HG03135 (cell line): ENCODE results near the gene LZTR1.

Source experiments
- ATAC-seq: cut with Tn5 transposase; IDR thresholded peaks from one replicate; pipeline ENCODE4 v1.9.1; 2021; ENCODE audit warnings: mild to moderate bottlenecking, moderate library complexity; ENCODE audit not compliant: unreplicated experiment

Gene LZTR1

DNA sequence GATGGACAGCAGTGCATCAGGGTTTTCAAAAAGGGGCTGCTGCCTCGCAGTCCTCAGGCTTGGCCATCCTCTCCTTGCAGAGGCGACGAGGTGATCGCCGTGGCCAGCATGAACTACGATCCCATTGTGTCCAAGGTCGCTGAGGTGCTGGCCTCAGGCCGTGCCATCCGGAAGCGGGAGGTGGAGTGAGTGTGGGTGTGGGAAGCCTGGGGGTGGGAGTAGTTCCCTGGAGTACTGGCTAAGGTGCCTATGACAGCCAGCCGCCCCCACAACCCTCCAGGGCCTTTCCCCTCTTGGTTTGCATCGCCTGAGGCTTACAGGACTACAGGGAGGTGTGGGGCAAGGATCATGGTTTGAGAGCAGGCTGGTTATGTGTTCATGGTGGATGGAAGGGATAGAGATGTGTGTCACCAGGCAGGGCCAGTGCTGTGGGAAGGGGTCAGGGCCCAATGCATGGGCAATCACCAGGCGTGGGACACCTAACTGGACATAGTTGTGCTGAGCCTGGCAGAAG is 2.1 kb upstream of the LZTR1 start:
- no peak for ATAC-seq

DNA sequence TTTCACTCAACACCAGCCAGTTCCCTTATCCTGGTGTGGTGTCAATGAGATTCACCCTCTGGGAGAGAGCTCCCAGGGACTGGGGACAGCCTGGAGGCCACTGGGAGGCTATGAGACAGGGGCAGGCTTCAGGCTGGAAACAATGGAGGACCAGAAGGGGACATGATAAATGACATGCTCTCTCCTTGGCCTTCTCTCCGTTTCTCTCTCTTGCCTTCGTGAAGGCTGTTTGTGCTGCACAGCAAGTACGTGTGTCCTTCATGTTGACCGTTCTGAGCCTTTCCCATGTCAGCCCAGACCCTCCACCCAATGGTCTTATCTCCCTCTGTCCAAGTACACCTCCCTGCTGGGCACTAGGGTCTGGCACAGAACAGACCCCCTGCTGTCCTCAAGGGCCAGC is 1.6 kb upstream of the LZTR1 start:
- no peak for ATAC-seq

DNA sequence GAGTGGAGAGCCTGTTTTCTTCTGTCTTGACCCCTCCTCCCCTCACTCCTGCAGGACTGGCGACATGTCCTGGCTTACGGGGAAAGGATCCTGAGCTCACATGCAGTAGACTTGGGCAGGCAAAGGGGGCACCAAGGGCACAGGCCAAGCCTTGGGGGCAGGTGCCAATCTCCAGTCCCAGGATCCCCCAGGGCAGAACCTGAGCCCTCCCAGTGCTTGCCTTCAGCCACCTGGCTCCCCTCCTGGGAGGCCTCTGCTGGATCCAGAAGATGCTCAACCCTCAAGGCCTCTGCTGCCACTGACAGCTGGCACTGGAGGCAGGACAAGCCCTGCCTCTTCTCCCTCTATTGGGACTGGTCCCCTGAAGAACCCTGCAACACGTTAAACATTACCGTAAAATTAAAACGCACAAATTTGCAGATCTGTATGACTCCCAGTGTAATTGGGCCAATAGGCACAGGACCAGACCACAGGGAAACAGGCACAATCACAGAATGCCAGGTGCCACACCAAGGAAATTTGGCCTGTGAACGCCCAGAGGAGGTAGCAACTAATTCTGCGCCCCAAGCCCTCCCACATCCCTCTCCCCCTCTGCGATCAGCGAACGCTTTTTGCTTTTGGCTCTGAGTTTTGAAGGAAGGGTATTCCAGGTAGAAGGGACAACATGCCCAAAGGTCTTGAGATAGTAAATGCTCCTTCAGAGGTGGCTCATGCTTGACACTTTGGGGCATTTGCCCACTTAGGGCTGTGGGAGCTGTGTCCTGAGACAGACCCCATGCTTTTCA is 967 bp upstream of the LZTR1 start:
- no peak for ATAC-seq

- peak; percentile 12 for ATAC-seq
Measured at GRCh38 chr22:20982563-20982882, 426 bp downstream of the LZTR1 start.

GRCh38 chr22:20983081-20983771 is 1.1 kb downstream of the LZTR1 start:
- ATAC-seq, result no peak

GRCh38 chr22:20985720-20986119 is 3.6 kb downstream of the LZTR1 start:
- no peak for ATAC-seq

GRCh38 chr22:20986365-20986764 is 4.3 kb downstream of the LZTR1 start:
- no peak for ATAC-seq

GRCh38 chr22:20987375-20987774 is 5.3 kb downstream of the LZTR1 start:
- ATAC-seq, result no peak

DNA sequence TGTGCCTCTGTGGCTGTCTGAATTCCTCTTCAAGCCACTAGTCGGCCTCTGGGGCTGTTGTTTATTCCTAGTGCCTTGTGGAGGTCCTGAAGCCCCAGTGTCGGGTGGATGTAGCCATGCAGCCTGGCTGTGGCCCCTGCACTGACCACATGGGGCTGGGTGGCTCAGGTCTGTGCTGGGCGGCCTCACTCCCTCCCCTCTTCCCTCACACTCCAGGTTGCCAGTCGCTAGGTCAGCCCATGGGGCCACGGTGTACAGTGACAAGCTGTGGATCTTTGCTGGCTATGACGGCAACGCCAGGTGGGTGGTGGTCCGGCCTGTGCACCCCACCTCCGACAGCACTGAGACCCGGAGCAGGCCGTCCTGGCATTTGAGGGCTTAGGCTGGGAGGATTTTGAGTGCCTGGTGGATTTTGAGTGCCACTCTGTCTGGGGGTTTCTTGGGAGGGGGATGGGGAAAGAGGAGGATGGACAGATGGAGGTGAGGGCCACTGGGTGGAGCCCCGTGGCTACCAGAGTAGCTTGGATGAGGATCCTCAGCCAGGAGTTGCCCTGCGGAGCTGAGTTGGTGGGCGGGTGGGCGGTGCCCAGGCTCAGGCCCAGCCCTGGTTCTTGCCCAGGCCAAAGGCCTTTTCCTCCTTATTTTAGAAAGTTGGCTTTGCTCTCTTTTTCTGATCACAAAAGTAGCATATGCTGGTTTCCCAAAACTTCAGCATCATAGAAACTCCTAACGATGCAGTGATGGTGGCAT is 6.7 kb downstream of the LZTR1 start:
- ATAC-seq, result no peak

DNA sequence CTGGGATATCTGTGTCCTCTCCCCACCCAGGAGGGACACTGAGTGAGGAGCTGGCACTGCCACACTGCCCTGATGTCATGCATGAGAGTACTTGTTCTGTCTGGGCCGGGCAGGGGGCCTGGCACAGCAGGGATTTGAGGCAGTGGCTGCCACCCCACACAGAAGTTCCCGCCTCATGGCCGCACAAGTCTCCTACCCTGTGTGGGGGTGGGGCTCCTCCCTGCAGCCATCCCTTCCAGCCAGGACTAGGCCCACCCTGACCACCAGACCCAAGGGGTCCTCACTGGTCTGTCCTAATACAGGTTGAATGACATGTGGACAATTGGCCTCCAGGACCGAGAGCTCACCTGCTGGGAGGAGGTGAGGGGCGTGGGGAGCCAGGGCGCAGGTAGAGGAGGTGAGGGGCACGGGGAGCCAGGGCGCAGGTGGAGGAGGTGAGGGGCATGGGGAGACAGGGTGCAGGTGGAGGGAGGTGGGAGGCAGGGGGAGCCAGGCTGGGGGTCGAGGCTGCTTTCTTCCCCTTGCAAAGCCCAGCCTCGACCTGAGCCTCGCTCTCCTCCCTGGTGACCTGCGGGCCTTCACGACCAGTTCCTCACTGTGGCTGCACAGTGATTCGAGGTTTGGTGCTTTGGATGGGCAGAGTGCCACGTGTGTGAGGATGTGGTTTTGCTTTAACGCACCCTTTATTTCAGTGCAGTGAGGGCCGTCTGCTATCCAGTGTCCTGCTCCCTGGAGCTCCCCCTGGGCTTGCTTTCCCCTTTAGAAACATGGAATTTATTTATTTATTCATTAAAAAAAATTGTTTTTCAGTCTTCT is 7.4 kb downstream of the LZTR1 start:
- no peak for ATAC-seq

GRCh38 chr22:20990184-20991180 is 8.4 kb downstream of the LZTR1 start:
- no peak for ATAC-seq

DNA sequence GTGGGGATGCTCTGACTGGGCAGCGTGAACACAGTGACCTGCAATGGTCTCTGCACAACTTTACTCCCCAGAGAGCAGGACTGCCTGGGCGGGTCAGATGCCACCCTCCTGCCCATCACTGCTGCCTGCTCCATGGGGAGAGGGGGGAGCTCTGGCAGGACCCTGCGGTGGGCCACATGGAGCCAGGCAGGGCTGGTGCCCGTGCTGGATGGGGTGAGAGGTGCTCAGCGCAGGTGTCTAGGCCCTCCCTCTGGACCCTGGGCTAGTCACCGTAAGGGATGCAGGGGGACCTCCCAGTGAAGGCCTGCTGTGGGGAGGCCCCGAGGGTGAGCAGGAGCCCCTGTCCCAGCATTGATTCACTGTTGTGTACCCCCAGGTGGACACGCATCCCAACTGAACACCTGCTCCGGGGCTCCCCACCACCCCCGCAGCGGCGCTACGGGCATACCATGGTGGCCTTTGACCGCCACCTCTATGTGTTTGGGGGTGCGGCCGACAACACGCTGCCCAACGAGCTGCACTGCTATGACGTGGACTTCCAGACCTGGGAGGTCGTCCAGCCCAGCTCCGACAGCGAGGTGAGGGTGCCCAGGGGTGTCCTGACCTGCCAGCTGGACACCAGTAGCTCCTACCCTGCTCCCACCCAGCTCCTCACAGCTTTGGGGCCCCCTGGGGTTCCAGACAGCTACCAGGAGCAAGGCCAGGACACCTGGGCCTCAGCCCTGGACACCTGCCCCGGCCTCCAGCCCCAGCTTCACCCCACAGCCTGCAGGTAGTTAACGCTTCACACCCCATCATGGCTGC is 9.4 kb downstream of the LZTR1 start:
- ATAC-seq, result no peak

DNA sequence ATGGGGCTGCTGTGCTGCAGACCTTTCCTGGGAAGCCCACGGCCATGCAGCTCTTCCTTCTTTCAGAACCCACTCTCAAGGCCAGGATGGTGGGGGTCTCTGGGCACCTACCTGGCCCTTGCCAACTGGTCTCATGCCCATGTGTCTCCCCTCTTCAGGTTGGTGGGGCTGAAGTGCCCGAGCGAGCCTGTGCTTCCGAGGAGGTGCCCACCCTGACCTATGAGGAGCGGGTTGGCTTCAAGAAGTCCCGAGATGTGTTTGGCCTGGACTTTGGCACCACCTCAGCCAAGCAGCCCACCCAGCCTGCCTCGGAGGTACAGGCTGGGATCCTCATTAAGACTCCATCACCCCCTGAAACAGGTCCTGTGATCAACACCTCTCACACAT is 10.0 kb downstream of the LZTR1 start:
- ATAC-seq, result no peak

DNA sequence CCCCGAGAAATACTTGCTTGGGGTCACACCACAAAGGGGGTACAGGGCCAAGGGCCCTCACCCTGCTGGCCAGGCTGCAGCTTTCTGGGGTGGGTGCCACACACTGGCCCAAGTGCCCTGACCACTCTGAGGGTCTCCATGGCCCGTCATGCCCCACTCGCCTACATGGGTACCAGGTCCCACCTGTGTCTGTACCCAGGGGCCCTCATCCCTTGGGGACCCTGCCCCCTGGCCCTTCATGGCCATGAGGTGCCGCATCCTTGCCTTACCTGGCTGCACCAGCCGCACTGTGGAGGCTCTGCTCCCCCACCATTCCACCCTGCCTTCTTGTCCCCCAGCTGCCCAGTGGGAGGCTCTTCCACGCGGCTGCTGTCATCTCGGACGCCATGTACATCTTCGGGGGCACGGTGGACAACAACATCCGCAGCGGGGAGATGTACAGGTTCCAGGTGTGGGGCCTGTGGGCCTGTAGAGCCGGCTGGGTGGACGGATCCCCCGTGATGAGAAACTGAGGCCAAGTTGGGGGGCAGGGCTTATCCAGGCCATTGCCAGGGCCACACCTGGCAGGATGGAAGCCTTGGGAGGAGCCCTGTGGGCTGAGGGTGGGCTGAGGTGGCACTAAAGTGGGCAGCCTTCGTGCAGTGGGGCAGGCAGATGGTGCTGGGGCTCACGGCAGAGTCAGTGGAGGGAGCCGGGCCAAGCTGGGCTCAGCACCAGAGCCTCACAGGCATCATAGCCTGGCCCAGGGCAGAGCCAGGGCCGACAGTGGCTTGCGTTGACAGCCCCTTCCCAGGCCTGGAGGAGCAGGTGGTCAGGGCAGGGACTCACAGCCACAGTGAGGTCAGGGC is 10.6 kb downstream of the LZTR1 start:
- ATAC-seq, result no peak

GRCh38 chr22:20993304-20994127 is 11.4 kb downstream of the LZTR1 start:
- ATAC-seq, result no peak

- no peak for ATAC-seq
Measured at GRCh38 chr22:20994128-20994901, 12.2 kb downstream of the LZTR1 start.
